ENCODE data around the gene KCNS1.

DNA sequence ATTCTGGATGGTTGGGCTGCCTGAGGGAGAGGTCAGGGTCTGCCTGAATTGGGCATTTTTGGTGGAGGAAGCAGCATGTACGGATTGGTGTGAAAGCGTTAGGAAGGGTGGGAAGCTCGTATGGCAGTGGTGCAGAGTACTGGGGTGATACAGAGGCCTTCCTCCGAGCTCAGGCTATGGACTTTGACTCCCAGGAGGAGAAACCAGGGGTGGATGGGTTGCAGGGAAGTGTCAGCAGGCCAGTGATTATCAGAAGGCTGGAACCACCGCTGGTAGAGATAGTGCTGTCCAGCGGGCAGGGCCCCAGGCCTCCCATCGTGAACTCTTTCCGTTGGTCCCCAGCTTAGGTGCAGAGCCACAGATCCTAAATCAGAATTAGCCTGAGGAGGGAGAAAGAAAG lies 8.7 kb upstream of the KCNS1 start:
- TF ChIP-seq GATA2 (IDR thresholded peaks at IDR 0.05; ENCODE audit: low read depth, low read length), result no peak
- TF ChIP-seq GATA3 (IDR thresholded peaks at IDR 0.05; ENCODE audit: low read depth, low read length), result no peak

Measured in SH-SY5Y (cell line).